ENCODE measurements around the gene ZNF219. TPM values are rescaled to one million over a fixed set of nuclear protein-coding genes. Genes with fewer than 3 reads are reported as not detected.

ZNF219 gene
- total RNA-seq, 1 donor from 2014 or later: 11.0 TPM

DNA sequence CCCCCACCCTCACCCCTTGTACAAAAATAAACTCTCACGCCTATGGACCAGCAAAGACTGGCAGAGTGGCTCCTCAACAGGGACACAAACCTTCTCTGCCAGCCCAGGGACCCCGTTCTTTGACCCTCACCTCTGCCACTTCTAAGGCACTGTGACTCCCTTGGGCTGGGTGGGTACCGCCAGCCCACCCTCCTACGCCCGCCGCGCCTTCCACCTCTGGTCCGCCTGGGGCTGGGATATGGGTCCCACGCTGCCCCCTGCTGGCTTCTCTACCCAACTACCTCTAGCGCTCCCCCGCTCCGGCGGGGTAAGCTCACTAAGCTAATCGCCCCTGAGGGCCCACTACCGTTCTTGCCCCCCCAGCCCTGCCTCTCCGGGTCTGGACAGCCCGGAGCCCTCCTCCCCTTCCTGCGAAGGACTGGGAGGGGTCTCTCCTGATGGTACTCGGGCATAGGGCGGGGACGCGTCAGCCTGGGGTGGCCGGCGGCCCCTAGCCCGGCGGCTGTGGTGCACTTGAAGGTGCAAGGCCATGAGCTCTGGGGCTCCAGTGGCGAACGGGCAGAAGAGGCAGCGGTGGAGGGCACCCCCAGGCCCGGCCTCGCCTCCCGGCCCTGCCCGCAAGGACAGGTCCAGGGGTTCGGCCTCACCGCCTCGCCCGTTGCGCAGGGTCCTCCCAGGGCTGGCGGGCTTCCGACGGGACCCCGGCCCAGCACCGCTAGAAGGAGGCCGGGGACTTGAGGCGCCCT is 8.1 kb downstream of the ZNF219 start:
- Mint-ChIP-seq H3K4me3 (ENCODE audit: low read depth) (no peak overlapping the region), H3K27ac (no peak overlapping the region), H3K4me1 (ENCODE audit: low read depth) (peaks cover 13% of the 10 kb centered on the region), H3K27me3 (ENCODE audit: low read depth) (peaks cover 6% of the 10 kb centered on the region), H3K9me3 (no peaks in the 10 kb centered on the region), H3K36me3 (ENCODE audit: low read depth) (peaks cover 8% of the 10 kb centered on the region)
- DNase-seq (ENCODE audit: low spot score): no peak
- intact Hi-C loops (cut with micrococcal nuclease): no loop called here

DNA sequence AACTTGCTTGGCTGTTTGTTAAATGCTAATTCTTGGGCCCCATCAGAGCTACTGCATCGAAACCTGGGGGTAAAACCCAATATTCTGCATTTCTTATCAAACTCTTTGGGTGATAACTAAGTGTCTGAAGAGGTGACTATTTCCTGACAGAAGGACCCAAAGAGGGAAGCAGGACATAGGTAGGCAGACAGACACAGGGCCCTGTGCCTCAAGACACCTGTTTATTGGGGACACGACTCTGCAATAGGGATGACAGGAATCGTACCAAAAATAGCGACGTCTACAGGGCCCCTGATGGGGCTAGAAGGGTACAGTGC is 8.6 kb downstream of the ZNF219 start:
- H3K9me3 Mint-ChIP-seq: no peaks in the 10 kb centered on the region
- peaks cover 5% of the 10 kb centered on the region for H3K27me3 Mint-ChIP-seq (ENCODE audit: low read depth)
- peaks cover 13% of the 10 kb centered on the region for H3K4me1 Mint-ChIP-seq (ENCODE audit: low read depth)

GRCh38 chr14:21089271-21089670 is 9.2 kb downstream of the ZNF219 start:
- Mint-ChIP-seq H3K27me3 (ENCODE audit: low read depth) (peaks cover 5% of the 10 kb centered on the region), H3K4me1 (ENCODE audit: low read depth) (peaks cover 13% of the 10 kb centered on the region), H3K36me3 (ENCODE audit: low read depth) (peaks cover 8% of the 10 kb centered on the region), H3K9me3 (no peaks in the 10 kb centered on the region), H3K4me3 (ENCODE audit: low read depth) (no peak overlapping the region), H3K27ac (no peak overlapping the region)
- DNase-seq (ENCODE audit: low spot score): no peak
- intact Hi-C loops (cut with micrococcal nuclease): no loop called here

More for the DNA sequence above, 8.6 kb downstream of the ZNF219 start:
- DNase-seq (ENCODE audit: low spot score): no peak
- H3K36me3 Mint-ChIP-seq (ENCODE audit: low read depth): peaks cover 8% of the 10 kb centered on the region
- intact Hi-C loops (cut with micrococcal nuclease): no loop called here
- H3K4me3 Mint-ChIP-seq (ENCODE audit: low read depth): no peak overlapping the region
- H3K27ac Mint-ChIP-seq: no peak overlapping the region

DNA sequence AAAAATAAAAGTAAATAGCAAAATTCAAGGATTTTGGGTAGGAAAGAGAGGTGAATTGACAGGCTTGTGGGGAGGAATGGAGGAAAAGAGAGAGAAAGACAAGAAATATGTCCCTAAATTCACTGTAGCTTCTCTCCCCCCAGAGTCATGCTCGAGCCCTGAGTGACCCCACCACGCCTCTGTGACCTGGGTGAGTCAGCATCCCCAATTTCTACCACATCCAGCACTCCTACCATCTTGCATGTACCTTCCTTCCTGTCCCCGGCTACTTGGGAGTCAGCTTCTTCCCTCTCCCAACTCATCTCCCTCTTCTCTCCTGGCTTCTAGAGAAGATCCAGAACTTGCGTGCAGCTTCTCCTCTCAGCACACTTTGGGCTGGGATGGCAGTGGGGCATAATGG is 9.8 kb downstream of the ZNF219 start:
- H3K9me3 Mint-ChIP-seq: no peaks in the 10 kb centered on the region
- peaks cover 13% of the 10 kb centered on the region for H3K4me1 Mint-ChIP-seq (ENCODE audit: low read depth)
- no peak overlapping the region for H3K4me3 Mint-ChIP-seq (ENCODE audit: low read depth)
- H3K27me3 Mint-ChIP-seq (ENCODE audit: low read depth): peaks cover 5% of the 10 kb centered on the region
- DNase-seq (ENCODE audit: low spot score): no peak
- intact Hi-C loops (cut with micrococcal nuclease): no loop called here
- H3K36me3 Mint-ChIP-seq (ENCODE audit: low read depth): peaks cover 8% of the 10 kb centered on the region
- H3K27ac Mint-ChIP-seq: peak overlapping the region; percentile 40

GRCh38 chr14:21087294-21088091 is 11.0 kb downstream of the ZNF219 start:
- peak; percentile 71 for DNase-seq (ENCODE audit: low spot score)
- intact Hi-C loops (cut with micrococcal nuclease): loop anchor here (1.0 kb wide), 1 partner anchor 16 kb away; no protein-coding TSS in a partner anchor
- Mint-ChIP-seq H3K27me3 (ENCODE audit: low read depth) (no peaks in the 10 kb centered on the region), H3K4me1 (ENCODE audit: low read depth) (peaks cover 10% of the 10 kb centered on the region), H3K4me3 (ENCODE audit: low read depth) (no peak overlapping the region), H3K36me3 (ENCODE audit: low read depth) (peaks cover 7% of the 10 kb centered on the region), H3K9me3 (no peaks in the 10 kb centered on the region), H3K27ac (no peak overlapping the region)

- Mint-ChIP-seq H3K27me3 (ENCODE audit: low read depth) (no peaks in the 10 kb centered on the region), H3K36me3 (ENCODE audit: low read depth) (peaks cover 5% of the 10 kb centered on the region), H3K27ac (no peak overlapping the region), H3K4me1 (ENCODE audit: low read depth) (peaks cover 10% of the 10 kb centered on the region), H3K9me3 (no peaks in the 10 kb centered on the region), H3K4me3 (ENCODE audit: low read depth) (no peak overlapping the region)
- DNase-seq (ENCODE audit: low spot score): no peak
- intact Hi-C loops (cut with micrococcal nuclease): loop anchor here (1.0 kb wide), 1 partner anchor 16 kb away; no protein-coding TSS in a partner anchor
These were observed 11.6 kb downstream of the ZNF219 start for GRCh38 chr14:21086908-21087293.

DNA sequence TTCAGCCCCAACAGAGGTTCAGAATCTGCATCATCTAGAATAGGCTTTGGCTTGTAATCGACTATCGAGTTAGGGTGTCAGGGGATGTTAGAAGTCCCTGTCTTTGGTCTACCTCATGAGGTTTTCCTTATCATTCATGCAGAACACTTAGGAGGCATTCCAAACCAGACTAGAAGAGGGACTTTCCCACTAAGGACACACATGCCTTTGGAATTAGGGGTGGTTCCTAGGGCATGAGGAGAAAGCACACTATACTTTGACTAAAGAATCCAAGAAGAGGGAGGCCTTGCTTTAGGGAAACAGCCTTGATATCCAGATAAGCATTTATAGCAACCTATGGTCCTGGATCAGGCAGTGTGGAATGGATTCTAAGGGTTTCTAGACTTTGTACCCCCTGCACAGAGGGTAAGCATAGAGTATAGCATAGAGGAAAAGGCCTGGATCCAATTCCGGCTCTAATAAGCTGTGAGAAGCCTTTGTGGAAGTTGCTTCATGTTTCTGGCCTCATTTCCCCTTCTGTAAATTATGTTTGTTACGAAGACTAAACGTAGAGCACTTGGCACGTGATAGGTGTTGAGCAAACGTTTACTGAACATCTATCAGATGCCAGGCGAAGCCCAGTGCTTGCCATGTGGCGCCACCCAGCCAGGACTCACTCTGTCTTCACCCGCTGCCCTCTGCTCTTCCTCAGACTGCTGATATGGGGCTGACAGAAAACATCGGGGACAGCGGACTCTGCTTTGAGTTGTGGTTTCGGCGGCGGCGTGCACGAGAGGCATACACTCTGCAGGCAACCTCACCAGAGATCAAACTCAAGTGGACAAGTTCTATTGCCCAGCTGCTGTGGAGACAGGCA is 13.2 kb downstream of the ZNF219 start:
- Mint-ChIP-seq H3K27ac (no peak overlapping the region), H3K4me1 (ENCODE audit: low read depth) (peaks cover 10% of the 10 kb centered on the region), H3K27me3 (ENCODE audit: low read depth) (no peaks in the 10 kb centered on the region), H3K9me3 (no peaks in the 10 kb centered on the region), H3K4me3 (ENCODE audit: low read depth) (no peak overlapping the region), H3K36me3 (ENCODE audit: low read depth) (no peaks in the 10 kb centered on the region)
- intact Hi-C loops (cut with micrococcal nuclease): no loop called here
- no peak for DNase-seq (ENCODE audit: low spot score)

GRCh38 chr14:21084396-21084795 is 14.1 kb downstream of the ZNF219 start:
- H3K27me3 Mint-ChIP-seq (ENCODE audit: low read depth): no peaks in the 10 kb centered on the region
- DNase-seq (ENCODE audit: low spot score): no peak
- intact Hi-C loops (cut with micrococcal nuclease): no loop called here
- H3K4me1 Mint-ChIP-seq (ENCODE audit: low read depth): peaks cover 10% of the 10 kb centered on the region
- H3K9me3 Mint-ChIP-seq: no peaks in the 10 kb centered on the region
- H3K36me3 Mint-ChIP-seq (ENCODE audit: low read depth): no peaks in the 10 kb centered on the region
- no peak overlapping the region for H3K27ac Mint-ChIP-seq
- no peak overlapping the region for H3K4me3 Mint-ChIP-seq (ENCODE audit: low read depth)

DNA sequence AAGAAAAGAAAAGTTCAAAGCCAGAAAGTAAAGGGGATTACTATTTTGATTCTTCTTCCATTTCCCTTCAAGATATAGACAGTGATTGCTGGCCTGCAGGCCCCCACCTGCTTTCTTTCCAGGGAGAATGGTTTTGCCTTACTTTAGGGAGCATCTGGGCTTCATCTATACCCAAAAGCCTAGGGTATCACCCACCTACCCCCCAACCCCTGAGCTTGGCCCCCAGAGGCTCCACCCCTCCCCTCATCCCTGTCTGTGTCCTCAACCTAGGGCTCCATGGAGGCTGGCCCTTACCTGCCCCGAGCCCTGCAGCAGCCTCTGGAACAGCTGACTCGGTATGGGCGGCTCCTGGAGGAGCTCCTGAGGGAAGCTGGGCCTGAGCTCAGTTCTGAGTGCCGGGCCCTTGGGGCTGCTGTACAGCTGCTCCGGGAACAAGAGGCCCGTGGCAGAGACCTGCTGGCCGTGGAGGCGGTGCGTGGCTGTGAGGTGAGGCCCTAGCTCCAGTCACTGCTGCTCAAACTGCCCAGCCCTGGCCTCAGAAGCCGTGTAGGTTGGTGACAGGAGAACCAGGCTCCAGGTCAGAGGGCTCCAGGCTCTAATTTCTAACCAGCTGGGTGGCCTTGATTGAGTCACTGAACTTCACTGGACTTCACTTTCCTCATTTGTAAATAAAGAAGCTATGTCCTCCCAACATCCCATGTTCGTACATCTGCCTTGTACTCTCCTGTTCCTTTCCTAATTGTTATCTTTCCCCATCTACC is 14.7 kb downstream of the ZNF219 start:
- no peaks in the 10 kb centered on the region for H3K9me3 Mint-ChIP-seq
- H3K4me3 Mint-ChIP-seq (ENCODE audit: low read depth): no peak overlapping the region
- peaks cover 4% of the 10 kb centered on the region for H3K27me3 Mint-ChIP-seq (ENCODE audit: low read depth)
- no peak overlapping the region for H3K27ac Mint-ChIP-seq
- peaks cover 9% of the 10 kb centered on the region for H3K4me1 Mint-ChIP-seq (ENCODE audit: low read depth)
- intact Hi-C loops (cut with micrococcal nuclease): no loop called here
- no peaks in the 10 kb centered on the region for H3K36me3 Mint-ChIP-seq (ENCODE audit: low read depth)
- DNase-seq (ENCODE audit: low spot score): no peak

- no peak overlapping the region for H3K27ac Mint-ChIP-seq
- peaks cover 3% of the 10 kb centered on the region for H3K4me1 Mint-ChIP-seq (ENCODE audit: low read depth)
- intact Hi-C loops (cut with micrococcal nuclease): no loop called here
- H3K36me3 Mint-ChIP-seq (ENCODE audit: low read depth): no peaks in the 10 kb centered on the region
- DNase-seq (ENCODE audit: low spot score): no peak
- peaks cover 4% of the 10 kb centered on the region for H3K27me3 Mint-ChIP-seq (ENCODE audit: low read depth)
- no peaks in the 10 kb centered on the region for H3K9me3 Mint-ChIP-seq
- H3K4me3 Mint-ChIP-seq (ENCODE audit: low read depth): no peak overlapping the region
These were observed 16.8 kb downstream of the ZNF219 start for GRCh38 chr14:21081521-21082142.

DNA sequence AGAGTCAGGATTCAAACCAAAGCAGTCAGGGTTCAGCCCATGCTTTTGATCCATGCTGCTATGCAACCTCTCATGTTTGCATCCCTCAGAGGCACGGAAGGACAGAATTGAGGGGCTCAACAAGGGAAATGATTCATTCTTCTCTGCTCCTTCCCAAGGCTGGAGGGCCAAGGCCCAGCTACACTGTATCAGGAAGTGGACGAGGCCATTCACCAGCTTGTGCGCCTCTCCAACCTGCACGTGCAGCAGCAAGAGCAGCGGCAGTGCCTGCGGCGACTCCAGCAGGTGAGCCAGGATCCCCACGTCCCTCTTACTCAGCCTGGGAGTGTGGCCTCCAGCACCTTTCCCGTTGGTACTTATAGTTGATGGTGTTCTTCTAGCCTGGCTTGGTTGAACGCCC is 19.7 kb downstream of the ZNF219 start:
- Mint-ChIP-seq H3K36me3 (ENCODE audit: low read depth) (no peaks in the 10 kb centered on the region), H3K9me3 (no peaks in the 10 kb centered on the region), H3K4me1 (ENCODE audit: low read depth) (no peaks in the 10 kb centered on the region), H3K4me3 (ENCODE audit: low read depth) (no peak overlapping the region), H3K27ac (no peak overlapping the region), H3K27me3 (ENCODE audit: low read depth) (peaks cover 7% of the 10 kb centered on the region)
- intact Hi-C loops (cut with micrococcal nuclease): no loop called here
- DNase-seq (ENCODE audit: low spot score): no peak

GRCh38 chr14:21078287-21078686 is 20.2 kb downstream of the ZNF219 start:
- Mint-ChIP-seq H3K9me3 (no peaks in the 10 kb centered on the region), H3K27me3 (ENCODE audit: low read depth) (peaks cover 11% of the 10 kb centered on the region), H3K4me1 (ENCODE audit: low read depth) (no peaks in the 10 kb centered on the region), H3K36me3 (ENCODE audit: low read depth) (no peaks in the 10 kb centered on the region), H3K27ac (no peak overlapping the region), H3K4me3 (ENCODE audit: low read depth) (no peak overlapping the region)
- intact Hi-C loops (cut with micrococcal nuclease): no loop called here
- no peak for DNase-seq (ENCODE audit: low spot score)
